ENCODE measurements around the gene APBB1IP. TPM values are rescaled to one million over a fixed set of nuclear protein-coding genes. Genes with fewer than 3 reads are reported as not detected.
A peak's percentile ranks its signal among the peaks of the same experiment; 100 is the strongest.

Gene APBB1IP
- total and polyA plus RNA-seq, 9 of the 15 experiments (the other 6 are each of a cell fraction or from before 2014, with no cell fraction given): 0.03 to 0.11 (median 0.06) TPM; not detected in 4

- in situ Hi-C loops (cut with MboI): no loop called here
- Histone ChIP-seq H4K20me1 (replicated peaks; ENCODE audit: control insufficient read depth, insufficient read depth, low read length) (no peaks in the 10 kb centered on the region), H3K36me3 (ENCODE audit: control insufficient read depth, insufficient read depth, low read length) (no peaks in the 10 kb centered on the region), H3K4me2 (ENCODE audit: insufficient read depth, low read length) (no peak overlapping the region), H3K9me1 (ENCODE audit: control insufficient read depth, insufficient read depth, low read length) (no peaks in the 10 kb centered on the region), H2AFZ (ENCODE audit: low read depth, low read length) (no peak overlapping the region), H3K79me2 (ENCODE audit: control insufficient read depth, insufficient read depth, low read length) (no peaks in the 10 kb centered on the region), H3K9me3 (replicated peaks; ENCODE audit: control insufficient read depth, insufficient read depth, low read depth, low read length) (no peaks in the 10 kb centered on the region), H3K4me1 (replicated peaks in 1 of 2; ENCODE audit: control insufficient read depth in 2 of 2, insufficient read depth in 2 of 2, low read length in 2 of 2) (no peaks in the 10 kb centered on the region), H3K9ac (ENCODE audit: insufficient read depth in 1 of 2, low read depth in 2 of 2, low read length in 2 of 2) (no peak overlapping the region), H3K27ac (ENCODE audit: extremely low read depth, low read depth, low read length) (no peak overlapping the region), H3K4me3 (no peak overlapping the region), H3K27me3 (ENCODE audit: control insufficient read depth in 2 of 2, insufficient read depth in 2 of 2, low read length in 2 of 2) (no peaks in the 10 kb centered on the region; a peak in 1 of 5 replicates)
- no TSS peak for BruUV-seq (replicated peaks)
- intact Hi-C loops (cut with micrococcal nuclease): no loop called here
- CTCF ChIA-PET (ENCODE audit: low intra/inter-chr PET ratio): no interaction called here
- POLR2A ChIA-PET: interaction anchor here (0.7 kb wide), 1 partner anchor 195 kb away, joined by 3 read pairs; no protein-coding TSS in a partner anchor
- TF ChIP-seq ZNF696 (CRISPR knock-in tag; conservative IDR thresholded peaks at IDR 0.05) (no peak), CHD4 (IDR thresholded peaks at IDR 0.05; ENCODE audit: insufficient read depth, insufficient replicate concordance, low read depth, low read length, poor library complexity, severe bottlenecking) (no peak), RBBP5 (IDR thresholded peaks at IDR 0.05; ENCODE audit: borderline replicate concordance, insufficient read depth, low read length, poor library complexity, severe bottlenecking) (no peak)
- FAIRE-seq (no peak), DNase-seq (ENCODE audit: extremely low read depth in 1 of 4, low spot score in 3 of 4) (no peak), ATAC-seq (no peak)
These were observed 10.2 kb downstream of the APBB1IP start for GRCh38 chr10:26448292-26448691.

DNA sequence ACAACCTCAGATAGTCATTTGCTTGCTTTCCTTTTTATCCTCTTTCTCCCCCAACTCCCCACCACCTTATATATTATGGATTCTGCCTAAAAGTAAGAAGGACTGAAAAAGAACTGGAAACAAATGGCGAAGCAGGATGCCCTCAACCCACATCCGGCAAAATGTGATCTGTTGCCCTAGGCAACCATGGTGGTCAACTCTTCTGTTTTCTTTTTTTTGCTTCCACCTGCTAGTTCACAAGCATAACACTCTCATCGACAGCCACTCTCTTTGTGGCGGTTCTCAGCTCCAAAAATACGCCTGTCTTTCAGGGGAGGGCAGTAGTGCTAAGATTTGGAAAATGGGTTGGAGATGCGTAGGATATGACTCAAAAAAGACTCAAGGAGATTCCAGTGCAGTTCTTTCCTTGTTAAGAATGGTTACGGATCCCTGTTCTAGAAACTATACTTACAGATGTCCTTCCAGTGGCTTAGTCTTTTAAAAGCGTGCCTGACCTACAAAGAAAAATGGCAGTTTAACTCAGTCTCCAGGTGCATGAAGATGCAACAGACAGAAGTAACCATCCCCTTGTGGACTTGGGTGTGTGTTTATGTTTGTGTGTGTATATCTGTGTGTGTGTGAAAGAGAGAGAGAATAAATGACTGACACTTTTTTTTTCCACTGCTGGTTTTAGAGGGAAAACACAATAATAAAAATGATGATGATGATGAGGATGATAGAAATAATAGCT, 10.7 kb downstream of the APBB1IP start:
- 0% methylated on average over 8 of the region's 8 CpGs for WGBS (ENCODE audit: insufficient coverage, low coverage, missing lambda C conversion rate)
- TF ChIP-seq, protein P1, sequence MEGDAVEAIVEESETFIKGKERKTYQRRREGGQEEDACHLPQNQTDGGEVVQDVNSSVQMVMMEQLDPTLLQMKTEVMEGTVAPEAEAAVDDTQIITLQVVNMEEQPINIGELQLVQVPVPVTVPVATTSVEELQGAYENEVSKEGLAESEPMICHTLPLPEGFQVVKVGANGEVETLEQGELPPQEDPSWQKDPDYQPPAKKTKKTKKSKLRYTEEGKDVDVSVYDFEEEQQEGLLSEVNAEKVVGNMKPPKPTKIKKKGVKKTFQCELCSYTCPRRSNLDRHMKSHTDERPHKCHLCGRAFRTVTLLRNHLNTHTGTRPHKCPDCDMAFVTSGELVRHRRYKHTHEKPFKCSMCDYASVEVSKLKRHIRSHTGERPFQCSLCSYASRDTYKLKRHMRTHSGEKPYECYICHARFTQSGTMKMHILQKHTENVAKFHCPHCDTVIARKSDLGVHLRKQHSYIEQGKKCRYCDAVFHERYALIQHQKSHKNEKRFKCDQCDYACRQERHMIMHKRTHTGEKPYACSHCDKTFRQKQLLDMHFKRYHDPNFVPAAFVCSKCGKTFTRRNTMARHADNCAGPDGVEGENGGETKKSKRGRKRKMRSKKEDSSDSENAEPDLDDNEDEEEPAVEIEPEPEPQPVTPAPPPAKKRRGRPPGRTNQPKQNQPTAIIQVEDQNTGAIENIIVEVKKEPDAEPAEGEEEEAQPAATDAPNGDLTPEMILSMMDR (IDR thresholded peaks at IDR 0.05 in 2 of 3, conservative IDR thresholded peaks at IDR 0.05 in 1 of 3; ENCODE audit: insufficient read depth in 2 of 3, low read depth in 1 of 3, low read length in 3 of 3): no peak
- no peak for TF ChIP-seq U2AF2 (optimal IDR thresholded peaks at IDR 0.05; ENCODE audit: low read depth, low read length)
- TF ChIP-seq SP2 (IDR thresholded peaks at IDR 0.05; ENCODE audit: extremely low read depth, low read depth, low read length, poor library complexity, severe bottlenecking): no peak
- TF ChIP-seq DACH1 (IDR thresholded peaks at IDR 0.05; ENCODE audit: partially characterized antibody): no peak
- TF ChIP-seq RFX1 (IDR thresholded peaks at IDR 0.05): peak; percentile 40
- Histone ChIP-seq H3K9ac (ENCODE audit: insufficient read depth in 1 of 2, low read depth in 2 of 2, low read length in 2 of 2) (no peak overlapping the region), H3K36me3 (ENCODE audit: control insufficient read depth, insufficient read depth, low read length) (no peaks in the 10 kb centered on the region), H3K9me1 (ENCODE audit: control insufficient read depth, insufficient read depth, low read length) (no peaks in the 10 kb centered on the region), H3K4me3 (no peak overlapping the region), H3K79me2 (ENCODE audit: control insufficient read depth, insufficient read depth, low read length) (no peaks in the 10 kb centered on the region), H4K20me1 (replicated peaks; ENCODE audit: control insufficient read depth, insufficient read depth, low read length) (no peaks in the 10 kb centered on the region), H2AFZ (ENCODE audit: low read depth, low read length) (no peak overlapping the region), H3K27ac (ENCODE audit: extremely low read depth, low read depth, low read length) (no peak overlapping the region), H3K9me3 (replicated peaks; ENCODE audit: control insufficient read depth, insufficient read depth, low read depth, low read length) (no peaks in the 10 kb centered on the region), H3K4me1 (replicated peaks in 1 of 2; ENCODE audit: control insufficient read depth in 2 of 2, insufficient read depth in 2 of 2, low read length in 2 of 2) (no peaks in the 10 kb centered on the region), H3K4me2 (ENCODE audit: insufficient read depth, low read length) (no peak overlapping the region), H3K27me3 (ENCODE audit: control insufficient read depth in 2 of 2, insufficient read depth in 2 of 2, low read length in 2 of 2) (no peaks in the 10 kb centered on the region; a peak in 1 of 5 replicates)
- no TSS peak for BruUV-seq (replicated peaks)
- in situ Hi-C loops (cut with MboI) (no loop called here), intact Hi-C loops (cut with micrococcal nuclease) (no loop called here)
- POLR2A ChIA-PET: interaction anchor here (0.7 kb wide), 1 partner anchor 194 kb away, joined by 3 read pairs; no protein-coding TSS in a partner anchor
- FAIRE-seq (no peak), ATAC-seq (no peak), DNase-seq (ENCODE audit: extremely low read depth in 1 of 4, low spot score in 3 of 4) (no peak)
- CTCF ChIA-PET (ENCODE audit: low intra/inter-chr PET ratio): no interaction called here

Data from K562 (cell line).